Keratinocyte (primary cell): ENCODE measurements around the gene ENKUR. TPM values are rescaled to one million over a fixed set of nuclear protein-coding genes. Genes with fewer than 3 reads are reported as not detected.

Experiments used
- DNase-seq: peaks from one replicate; pipeline ENCODE4 v3.0.0-alpha.2; 2011; ENCODE audit warnings: low read depth, missing footprints, low spot score
- FAIRE-seq: peaks from 2 replicates; lab custom pipeline; 2011; peaks lifted over from hg19 to GRCh38; lab: Jason Lieb, UNC
- H2AFZ ChIP-seq: 2 replicates; pipeline ENCODE4 v1.6.0; 2012; ENCODE audit warnings: low read length, control low read depth, inconsistent platforms; ENCODE audit not compliant: control insufficient read depth
- H3K27ac ChIP-seq: 2 replicates; pipeline ENCODE4 v1.5.1; 2011; ENCODE audit warnings: low read length; ENCODE audit not compliant: control insufficient read depth, insufficient read depth
- H3K27me3 ChIP-seq: 3 replicates; pipeline ENCODE4 v1.6.0; 2011; ENCODE audit warnings: low read length; ENCODE audit not compliant: control insufficient read depth, insufficient read depth; ENCODE audit errors: extremely low read depth
- H3K36me3 ChIP-seq, 2 experiments: 2 replicates in 1 of 2; 3 replicates in 1 of 2; pipeline ENCODE4 v1.5.1; 2011; ENCODE audit warnings: low read length in 2 of 2, mild to moderate bottlenecking in 1 of 2; ENCODE audit not compliant: control insufficient read depth in 2 of 2, insufficient read depth in 2 of 2; ENCODE audit errors: extremely low read depth in 1 of 2
- H3K4me1 ChIP-seq: 3 replicates; pipeline ENCODE4 v1.5.1; 2011; ENCODE audit warnings: low read length; ENCODE audit not compliant: control insufficient read depth, insufficient read depth; ENCODE audit errors: extremely low read depth
- H3K4me2 ChIP-seq: 3 replicates; pipeline ENCODE4 v1.6.0; 2011; ENCODE audit warnings: low read depth, low read length; ENCODE audit not compliant: control insufficient read depth, insufficient read depth; ENCODE audit errors: extremely low read depth
- H3K4me3 ChIP-seq, 3 experiments: fragments of 200-600 bp in 1 of 3; sonication (generic) in 1 of 3; 2 replicates in 2 of 3; 3 replicates in 1 of 3; pipeline ENCODE4 v1.5.1; 2011 to 2016; ENCODE audit warnings: low read length in 3 of 3, mild to moderate bottlenecking in 3 of 3, control low read depth in 2 of 3, inconsistent platforms in 1 of 3, low read depth in 1 of 3, mixed read lengths in 1 of 3, mixed run types in 1 of 3, moderate library complexity in 1 of 3; ENCODE audit not compliant: control insufficient read depth in 2 of 3, insufficient read depth in 2 of 3; ENCODE audit errors: extremely low read depth in 1 of 3
- H3K79me2 ChIP-seq: 2 replicates; pipeline ENCODE4 v1.6.0; 2012; ENCODE audit warnings: low read length; ENCODE audit not compliant: control insufficient read depth, insufficient read depth
- H3K9ac ChIP-seq: 3 replicates; pipeline ENCODE4 v1.6.0; 2011; ENCODE audit warnings: low read length; ENCODE audit not compliant: control insufficient read depth, insufficient read depth; ENCODE audit errors: extremely low read depth
- H3K9me1 ChIP-seq: 3 replicates; pipeline ENCODE4 v1.6.0; 2011; ENCODE audit warnings: low read length; ENCODE audit not compliant: control insufficient read depth, insufficient read depth; ENCODE audit errors: extremely low read depth
- H3K9me3 ChIP-seq: 2 replicates; pipeline ENCODE4 v1.5.1; 2012; ENCODE audit warnings: low read depth, low read length; ENCODE audit not compliant: control insufficient read depth
- H4K20me1 ChIP-seq: 3 replicates; pipeline ENCODE4 v1.6.0; 2011; ENCODE audit warnings: low read length; ENCODE audit not compliant: control insufficient read depth, insufficient read depth; ENCODE audit errors: extremely low read depth
- CTCF ChIP-seq, 3 experiments: IDR thresholded peaks in 1 of 3; conservative IDR thresholded peaks in 1 of 3; optimal IDR thresholded peaks in 1 of 3; 2 replicates in 2 of 3; 3 replicates in 1 of 3; pipeline versions ENCODE3 to v1.5.1; 2011; ENCODE audit warnings: low read length in 3 of 3, mild to moderate bottlenecking in 3 of 3, moderate library complexity in 2 of 3, control low read depth in 1 of 3, inconsistent platforms in 1 of 3; ENCODE audit not compliant: insufficient read depth in 2 of 3; ENCODE audit errors: extremely low read depth in 1 of 3
- EZH2 ChIP-seq: IDR thresholded peaks from one replicate; pipeline ENCODE4 v1.6.1; 2012; ENCODE audit warnings: inconsistent platforms, mild to moderate bottlenecking, low read length, moderate library complexity
- dilution Hi-C: fragments of 300-500 bp; cut with MboI; formaldehyde crosslinking; loops from one replicate; pipeline ENCODE4 v1.7.0; 2020; ENCODE audit warnings: low sequenced_read_pairs; ENCODE audit not compliant: extremely low pct_ligation_motif_present
- polyA plus RNA-seq, 5 experiments: library from polyadenylated mRNA; depleted of rRNA in 3 of 5; stranded (reverse) in 3 of 5; stranded (forward) in 1 of 5; unstranded in 1 of 5; fragments of >200 nt; gene quantifications; 1 replicate in 1 of 5; 2 replicates in 3 of 5; 3 replicates in 1 of 5; pipeline versions ENCODE4 v1.2.1 to v1.2.3, GENCODE V29; 2011 to 2012; ENCODE audit warnings: missing spikeins in 2 of 5, low read depth in 1 of 5, low replicate concordance in 1 of 5

The ENKUR gene
- polyA plus RNA-seq, 1 donor (not counting 4 experiments of a cell fraction or from before 2014, with no cell fraction given): 0.03 TPM

DNA sequence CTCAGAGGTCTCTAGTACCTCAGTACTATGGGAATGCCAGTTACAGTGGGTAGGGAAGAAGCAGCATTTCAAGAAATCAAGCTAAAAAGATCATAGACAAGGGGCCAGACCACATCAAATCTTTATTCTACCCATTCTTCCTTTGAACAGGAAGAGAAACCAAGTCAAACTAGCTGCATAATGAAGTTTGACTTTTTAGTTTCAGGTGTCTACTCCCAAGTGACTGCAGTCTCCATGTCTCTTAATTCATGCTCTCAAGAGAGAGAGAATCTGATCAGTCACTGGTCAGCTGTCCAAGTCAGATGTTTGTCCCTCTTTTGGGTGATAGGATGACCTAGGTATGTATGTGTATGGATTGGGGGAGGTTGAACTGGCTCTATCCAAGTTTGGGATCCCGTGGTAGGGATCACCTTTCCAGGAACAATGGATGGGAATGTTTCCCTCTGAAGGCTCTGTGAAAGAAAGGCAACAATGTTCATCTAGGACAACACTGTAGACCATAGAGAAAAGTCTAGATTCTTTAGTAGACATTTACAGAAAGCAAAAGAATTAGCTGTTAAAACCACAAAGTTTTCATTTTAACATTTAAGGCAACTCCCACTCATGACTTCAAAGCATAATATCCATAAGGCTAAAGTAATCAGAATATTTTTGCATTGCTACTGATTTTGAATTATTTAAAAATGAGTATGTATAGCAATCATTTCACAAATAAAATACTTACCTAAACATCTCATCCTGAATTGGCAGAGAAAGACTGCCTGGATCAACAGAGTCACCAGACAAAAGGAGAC is 33.4 kb downstream of the ENKUR start:
- DNase-seq: no peak
- H3K27me3 ChIP-seq: no peaks in the 10 kb centered on the region
- dilution Hi-C loops: no loop called here

DNA sequence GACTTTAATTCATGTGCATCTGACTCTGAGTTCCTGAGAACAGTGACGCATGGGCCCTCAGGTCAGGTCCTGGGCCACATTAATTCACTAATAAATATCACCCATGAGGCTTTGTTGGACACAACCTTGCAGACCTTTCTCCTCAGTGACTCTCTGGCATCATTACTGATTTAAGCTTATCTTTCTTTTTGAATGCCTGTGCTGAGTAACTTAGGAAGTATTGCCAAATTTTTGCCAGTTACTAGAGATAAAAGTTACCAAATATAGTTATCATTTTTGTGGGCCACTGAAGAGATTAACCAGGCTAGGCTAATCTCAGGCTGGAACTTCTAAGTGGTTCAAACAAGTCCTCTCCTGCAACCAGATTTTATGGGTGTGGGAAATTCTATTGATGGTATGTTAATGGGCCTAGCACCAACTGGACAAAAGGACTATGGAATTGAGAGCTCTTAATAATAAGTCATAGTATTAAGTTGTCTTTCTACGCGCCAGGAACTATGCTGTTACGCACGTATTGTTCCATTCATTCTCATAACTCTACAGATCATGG is 34.7 kb downstream of the ENKUR start:
- DNase-seq (no peak), FAIRE-seq (no peak)
- Histone ChIP-seq H3K4me3 (no peak overlapping the region), H3K36me3 (no peaks in the 10 kb centered on the region), H3K9me3 (no peaks in the 10 kb centered on the region), H3K27ac (no peak overlapping the region), H3K79me2 (no peaks in the 10 kb centered on the region), H3K27me3 (no peaks in the 10 kb centered on the region), H2AFZ (no peak overlapping the region), H3K4me1 (no peaks in the 10 kb centered on the region), H3K9me1 (no peaks in the 10 kb centered on the region), H3K9ac (no peak overlapping the region), H4K20me1 (no peaks in the 10 kb centered on the region), H3K4me2 (no peak overlapping the region)
- TF ChIP-seq EZH2: no peak
- TF ChIP-seq CTCF (optimal IDR thresholded peaks at IDR 0.05 in 1 of 3, IDR thresholded peaks at IDR 0.05 in 1 of 3, conservative IDR thresholded peaks at IDR 0.05 in 1 of 3; ENCODE audit: extremely low read depth in 1 of 3, insufficient read depth in 2 of 3, low read length in 3 of 3): no peak
- dilution Hi-C loops: no loop called here

More for the DNA sequence above, 33.4 kb downstream of the ENKUR start:
- TF ChIP-seq CTCF (optimal IDR thresholded peaks at IDR 0.05 in 1 of 3, IDR thresholded peaks at IDR 0.05 in 1 of 3, conservative IDR thresholded peaks at IDR 0.05 in 1 of 3; ENCODE audit: extremely low read depth in 1 of 3, insufficient read depth in 2 of 3, low read length in 3 of 3) (no peak), EZH2 (no peak)
- no peak overlapping the region for H3K4me3 ChIP-seq
- H3K4me2 ChIP-seq: no peak overlapping the region
- H3K4me1 ChIP-seq: no peaks in the 10 kb centered on the region
- no peaks in the 10 kb centered on the region for H3K79me2 ChIP-seq
- no peak for FAIRE-seq
- no peaks in the 10 kb centered on the region for H3K9me3 ChIP-seq
- no peaks in the 10 kb centered on the region for H3K9me1 ChIP-seq
- no peaks in the 10 kb centered on the region for H4K20me1 ChIP-seq
- H3K36me3 ChIP-seq: no peaks in the 10 kb centered on the region
- H3K9ac ChIP-seq: no peak overlapping the region
- H3K27ac ChIP-seq: no peak overlapping the region
- H2AFZ ChIP-seq: no peak overlapping the region
